Esophagus squamous epithelium (tissue), 5 donors: ENCODE results near the gene NLGN3. TPM values are rescaled to one million over a fixed set of nuclear protein-coding genes. Genes with fewer than 3 reads are reported as not detected.
A peak's percentile ranks its signal among the peaks of the same experiment; 100 is the strongest.

Source experiments
- DNase-seq: peaks from one replicate; lab custom pipeline; 2025; lab: John Stamatoyannopoulos, UW
- H3K27ac ChIP-seq, 4 donors: fragments of 200-600 bp; sonication (generic); one replicate each; pipeline ENCODE4 v1.5.1; 2016 to 2019; ENCODE audit warnings: mild to moderate bottlenecking in 1 of 4
- H3K27me3 ChIP-seq, 4 donors: fragments of 200-600 bp; sonication (generic); 1 replicate in 3 of 4; 2 replicates in 1 of 4; pipeline versions ENCODE4 v1.5.1 to v1.6.0; 2017 to 2021; ENCODE audit warnings: antibody characterized with exemption in 1 of 4
- H3K36me3 ChIP-seq, 3 donors: fragments of 200-600 bp; sonication (generic); one replicate each; pipeline ENCODE4 v1.5.1; 2016 to 2019
- H3K4me1 ChIP-seq, 3 donors: fragments of 200-600 bp; sonication (generic); one replicate each; pipeline ENCODE4 v1.5.1; 2017 to 2019
- H3K4me3 ChIP-seq, 4 donors: fragments of 200-600 bp; sonication (generic); 1 replicate in 3 of 4; 2 replicates in 1 of 4; pipeline ENCODE4 v1.5.1; 2016 to 2019; ENCODE audit warnings: mild to moderate bottlenecking in 2 of 4, moderate library complexity in 1 of 4
- H3K9me3 ChIP-seq, 3 donors: fragments of 200-600 bp; sonication (generic); one replicate each; pipeline ENCODE4 v1.5.1; 2016 to 2019
- POLR2A ChIP-seq, 4 donors: fragments of 450-650 bp; IDR thresholded peaks; one replicate each; pipeline ENCODE4 v1.6.1; 2017; ENCODE audit warnings: antibody characterized with exemption in 4 of 4, mild to moderate bottlenecking in 4 of 4, moderate library complexity in 3 of 4
- WGBS, 2 donors: methylation state at CpG; one replicate each; pipeline ENCODE4 v1.1.5; 2018; 5-methylcytosine and 5-hydroxymethylcytosine counted together
- intact Hi-C: fragments of 100-400 bp; cut with DNase I; formaldehyde crosslinking; loops from one replicate; pipeline ENCODE4 v1.15.0; 2022
- total RNA-seq, 4 donors: library from RNA; depleted of rRNA; stranded (reverse); fragments of >200 nt; gene quantifications; one replicate each; pipeline ENCODE4 v1.1.0, GENCODE V29; 2016
- TF ChIP-seq, protein P1 (sequence below), 6 experiments: fragments of 450-650 bp in 4 of 6; fragments of 200-600 bp in 2 of 6; sonication (generic) in 2 of 6; IDR thresholded peaks; one replicate each; pipeline ENCODE4 v1.5.1; 2016 to 2019; ENCODE audit warnings: antibody characterized with exemption in 6 of 6, mild to moderate bottlenecking in 4 of 6, moderate library complexity in 4 of 6
- donor health status: DM: yes; HTN: yes; CAD: no.

Gene NLGN3
- total RNA-seq, 4 donors from 2014 or later, result 0.21 to 0.38 (median 0.23) TPM; not detected in 1

DNA sequence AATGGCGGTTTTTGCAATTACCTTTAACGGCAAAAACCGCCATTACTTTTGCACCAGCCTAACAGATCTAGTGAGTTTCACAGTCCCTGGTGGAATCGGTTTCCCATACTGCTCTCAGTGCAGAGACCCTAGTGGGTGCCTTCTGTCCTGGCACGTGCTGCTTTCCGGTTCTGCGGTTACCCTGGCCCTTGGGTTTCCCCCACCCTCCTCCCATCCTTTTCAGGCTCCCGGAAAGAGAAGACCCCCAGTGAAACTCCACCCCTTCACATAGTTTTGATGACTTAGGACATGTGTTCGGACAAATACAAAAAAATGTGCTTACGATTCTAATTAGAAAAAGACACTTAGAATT is 36.9 kb downstream of the NLGN3 start:
- intact Hi-C loops, result no loop called here
- no peak for DNase-seq
- TF ChIP-seq POLR2A (IDR thresholded peaks at IDR 0.05), result no peak
- TF ChIP-seq, protein P1, sequence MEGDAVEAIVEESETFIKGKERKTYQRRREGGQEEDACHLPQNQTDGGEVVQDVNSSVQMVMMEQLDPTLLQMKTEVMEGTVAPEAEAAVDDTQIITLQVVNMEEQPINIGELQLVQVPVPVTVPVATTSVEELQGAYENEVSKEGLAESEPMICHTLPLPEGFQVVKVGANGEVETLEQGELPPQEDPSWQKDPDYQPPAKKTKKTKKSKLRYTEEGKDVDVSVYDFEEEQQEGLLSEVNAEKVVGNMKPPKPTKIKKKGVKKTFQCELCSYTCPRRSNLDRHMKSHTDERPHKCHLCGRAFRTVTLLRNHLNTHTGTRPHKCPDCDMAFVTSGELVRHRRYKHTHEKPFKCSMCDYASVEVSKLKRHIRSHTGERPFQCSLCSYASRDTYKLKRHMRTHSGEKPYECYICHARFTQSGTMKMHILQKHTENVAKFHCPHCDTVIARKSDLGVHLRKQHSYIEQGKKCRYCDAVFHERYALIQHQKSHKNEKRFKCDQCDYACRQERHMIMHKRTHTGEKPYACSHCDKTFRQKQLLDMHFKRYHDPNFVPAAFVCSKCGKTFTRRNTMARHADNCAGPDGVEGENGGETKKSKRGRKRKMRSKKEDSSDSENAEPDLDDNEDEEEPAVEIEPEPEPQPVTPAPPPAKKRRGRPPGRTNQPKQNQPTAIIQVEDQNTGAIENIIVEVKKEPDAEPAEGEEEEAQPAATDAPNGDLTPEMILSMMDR (IDR thresholded peaks at IDR 0.05), result no peak
- Histone ChIP-seq H3K27me3 (no peaks in the 10 kb centered on the region), H3K36me3 (no peaks in the 10 kb centered on the region), H3K4me3 (peak overlapping the region; percentile 32 to 63 (median 47)), H3K9me3 (no peaks in the 10 kb centered on the region), H3K4me1 (peaks cover 0 to 21% (median 4%) of the 10 kb centered on the region in 3 donors), H3K27ac (peak overlapping the region; percentile 74 to 90 (median 85))
- WGBS, 2 donors, result 12 to 60% methylated on average over 8 to 9 of the region's 10 CpGs

DNA sequence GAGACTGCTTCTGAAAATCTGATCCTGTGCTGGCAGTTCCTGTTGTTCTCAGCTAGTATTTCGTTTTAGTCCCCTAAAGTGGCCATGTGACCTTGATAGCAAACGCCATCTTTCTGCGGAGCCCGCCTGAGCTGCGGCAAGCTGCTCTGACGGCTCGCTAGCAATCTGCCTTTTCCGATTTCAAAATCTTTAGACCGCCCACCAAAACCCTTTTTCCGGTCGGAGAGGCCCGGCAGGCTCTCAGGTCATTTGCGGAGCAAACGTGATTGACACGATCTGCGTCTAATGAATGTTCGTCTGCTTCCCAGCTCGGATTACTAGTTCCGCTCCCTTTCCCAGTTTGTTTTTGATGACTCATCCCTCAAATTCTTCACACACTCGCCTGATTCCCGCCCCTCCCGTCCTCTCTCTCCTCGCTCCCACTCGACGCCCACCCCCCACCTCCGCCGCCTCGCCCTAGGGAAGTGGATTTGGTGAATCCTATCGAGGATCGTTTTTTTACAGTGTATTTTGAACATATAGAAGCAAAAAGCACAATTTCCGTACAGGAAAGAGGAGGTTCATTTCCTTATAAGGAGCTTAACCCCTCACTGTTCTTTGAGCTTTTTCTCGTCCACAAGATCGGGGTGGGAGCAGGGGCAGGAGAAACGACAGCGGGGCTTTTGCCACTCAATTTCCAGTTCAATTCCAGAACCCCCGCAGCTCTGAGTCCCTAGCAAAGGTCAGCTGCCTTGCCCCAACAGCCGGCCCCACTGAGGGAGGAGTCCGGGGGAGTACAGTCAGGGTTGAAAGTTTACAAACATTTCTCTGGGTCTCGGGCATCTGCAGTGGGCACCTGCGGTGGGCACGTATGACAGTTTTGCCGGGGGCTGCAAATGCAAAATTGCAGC is 37.5 kb downstream of the NLGN3 start:
- Histone ChIP-seq H3K4me3 (peak overlapping the region; percentile 32 to 63 (median 47)), H3K27ac (peak overlapping the region; percentile 74 to 90 (median 87)), H3K36me3 (no peaks in the 10 kb centered on the region), H3K27me3 (no peaks in the 10 kb centered on the region), H3K4me1 (peaks cover 0 to 21% (median 4%) of the 10 kb centered on the region in 3 donors), H3K9me3 (no peaks in the 10 kb centered on the region)
- TF ChIP-seq, protein P1 (IDR thresholded peaks at IDR 0.05), result no peak
- peak in 3 of 4 donors; percentile 53 to 79 (median 63) for TF ChIP-seq POLR2A (IDR thresholded peaks at IDR 0.05)
- intact Hi-C loops, result no loop called here
- 0 to 24% methylated on average over 25 to 41 of the region's 42 CpGs for WGBS, 2 donors
- DNase-seq, result peak; percentile 16

DNA sequence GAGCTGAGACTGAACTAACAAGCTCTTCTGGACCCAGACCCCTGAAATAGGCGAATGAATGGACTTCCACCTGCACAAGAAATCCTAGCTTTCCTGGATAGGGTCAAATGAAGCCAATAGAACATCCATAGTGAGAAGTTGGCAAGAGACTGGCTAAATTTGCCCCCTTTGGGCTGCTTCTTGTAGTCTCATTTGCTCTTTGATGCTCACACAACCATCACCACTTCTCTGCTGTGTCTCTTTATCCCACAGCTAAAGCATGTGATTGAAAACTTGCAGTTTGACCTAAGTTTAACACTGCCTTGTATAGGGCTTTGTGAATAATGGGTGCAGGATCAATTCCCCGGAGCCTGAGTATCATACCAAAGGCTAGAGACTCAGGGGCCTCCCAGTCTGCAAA is 38.2 kb downstream of the NLGN3 start:
- WGBS, 2 donors, result 17 to 25% methylated on average over 1 to 2 of the region's 2 CpGs
- Histone ChIP-seq H3K27me3 (no peaks in the 10 kb centered on the region), H3K4me3 (peak overlapping the region; percentile 27 to 63 (median 47)), H3K36me3 (no peaks in the 10 kb centered on the region), H3K27ac (peak overlapping the region; percentile 73 to 90 (median 87)), H3K4me1 (peaks cover 0 to 21% (median 4%) of the 10 kb centered on the region in 3 donors), H3K9me3 (no peaks in the 10 kb centered on the region)
- intact Hi-C loops, result no loop called here
- DNase-seq, result no peak
- TF ChIP-seq, protein P1 (IDR thresholded peaks at IDR 0.05), result no peak
- TF ChIP-seq POLR2A (IDR thresholded peaks at IDR 0.05), result no peak

DNA sequence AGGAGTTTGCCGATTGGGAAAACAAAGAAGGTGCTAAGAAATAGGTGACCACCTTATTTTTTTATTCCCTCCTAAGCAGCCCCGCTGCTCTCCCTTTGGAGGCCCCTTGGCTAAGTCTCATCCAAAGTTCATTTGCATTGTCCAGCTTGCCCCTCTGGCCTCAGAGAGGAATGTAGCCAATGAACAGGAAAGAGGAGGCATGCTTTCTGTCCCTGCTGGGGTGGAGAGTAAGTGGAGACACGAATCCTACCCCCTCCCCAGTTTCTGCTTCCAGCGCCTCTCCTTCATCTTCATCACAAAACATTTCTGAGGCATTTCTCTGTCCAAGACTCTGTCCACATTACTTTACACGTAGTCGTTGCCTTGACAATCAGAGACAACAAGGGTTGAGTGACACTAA is 38.7 kb downstream of the NLGN3 start:
- Histone ChIP-seq H3K27ac (no peak overlapping the region), H3K4me1 (peaks cover 0 to 21% (median 4%) of the 10 kb centered on the region in 3 donors), H3K27me3 (no peaks in the 10 kb centered on the region), H3K36me3 (no peaks in the 10 kb centered on the region), H3K4me3 (no peak overlapping the region), H3K9me3 (no peaks in the 10 kb centered on the region)
- TF ChIP-seq, protein P1 (IDR thresholded peaks at IDR 0.05), result no peak
- no peak for TF ChIP-seq POLR2A (IDR thresholded peaks at IDR 0.05)
- DNase-seq, result no peak
- WGBS, 2 donors, result 66 to 70% methylated on average over 3 to 4 of the region's 6 CpGs
- intact Hi-C loops, result no loop called here

DNA sequence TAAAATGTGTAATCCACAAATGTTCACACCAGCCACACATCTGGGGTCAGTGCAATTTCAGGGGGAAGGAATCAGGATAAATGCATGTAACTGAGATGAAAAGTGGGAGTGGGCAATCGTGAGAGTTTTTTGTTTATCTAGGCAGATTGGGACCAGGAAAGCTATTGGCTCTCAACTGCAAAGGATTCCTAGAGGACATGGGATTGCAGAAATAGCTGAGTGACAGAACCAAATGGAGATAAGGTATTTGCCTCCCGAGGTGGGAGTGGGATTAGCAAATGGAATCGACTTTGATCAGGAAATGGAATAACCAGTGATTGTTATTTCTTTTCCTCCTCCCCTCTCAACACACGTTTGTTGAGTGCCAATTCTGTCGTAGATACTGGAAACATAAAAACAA is 39.5 kb downstream of the NLGN3 start:
- no peaks in the 10 kb centered on the region for H3K27me3 ChIP-seq
- 42 to 56% methylated on average over 5 of the region's 5 CpGs for WGBS, 2 donors
- H3K4me1 ChIP-seq, result peaks cover 0 to 21% (median 4%) of the 10 kb centered on the region in 3 donors
- no peak for DNase-seq
- no peaks in the 10 kb centered on the region for H3K9me3 ChIP-seq
- H3K27ac ChIP-seq, result no peak overlapping the region
- intact Hi-C loops, result no loop called here
- TF ChIP-seq POLR2A (IDR thresholded peaks at IDR 0.05), result no peak
- TF ChIP-seq, protein P1 (IDR thresholded peaks at IDR 0.05), result no peak
- no peak overlapping the region for H3K4me3 ChIP-seq
- no peaks in the 10 kb centered on the region for H3K36me3 ChIP-seq
